ENCODE measurements around the gene TMEM38B.

TMEM38B gene

GRCh38 chr9:105661011-105661410 is 33.3 kb upstream of the TMEM38B start:
- FAIRE-seq (no peak), DNase-seq (ENCODE audit: insufficient read length, low spot score) (no peak)
- no peak for TF ChIP-seq CTCF (IDR thresholded peaks at IDR 0.05; ENCODE audit: insufficient read depth, missing control alignments)

GRCh38 chr9:105662184-105663104 is 31.9 kb upstream of the TMEM38B start, which contains the start of gene TAL2:
TSS of gene TAL2 (plus strand) at chr9:105662457. CDS start at chr9:105662497, 40 bp downstream.
- DNase-seq (ENCODE audit: insufficient read length, low spot score) (no peak), FAIRE-seq (no peak)
- no peak for TF ChIP-seq CTCF (IDR thresholded peaks at IDR 0.05; ENCODE audit: insufficient read depth, missing control alignments)

- FAIRE-seq (no peak), DNase-seq (ENCODE audit: insufficient read length, low spot score) (no peak)
- TF ChIP-seq CTCF (IDR thresholded peaks at IDR 0.05; ENCODE audit: insufficient read depth, missing control alignments) = no peak
Observed at GRCh38 chr9:105663914-105664313, 30.4 kb upstream of the TMEM38B start.

- no peak for DNase-seq (ENCODE audit: insufficient read length, low spot score)
- no peak for FAIRE-seq
- TF ChIP-seq CTCF (IDR thresholded peaks at IDR 0.05; ENCODE audit: insufficient read depth, missing control alignments) = no peak
Observed at GRCh38 chr9:105667867-105668266, 26.5 kb upstream of the TMEM38B start.

DNA sequence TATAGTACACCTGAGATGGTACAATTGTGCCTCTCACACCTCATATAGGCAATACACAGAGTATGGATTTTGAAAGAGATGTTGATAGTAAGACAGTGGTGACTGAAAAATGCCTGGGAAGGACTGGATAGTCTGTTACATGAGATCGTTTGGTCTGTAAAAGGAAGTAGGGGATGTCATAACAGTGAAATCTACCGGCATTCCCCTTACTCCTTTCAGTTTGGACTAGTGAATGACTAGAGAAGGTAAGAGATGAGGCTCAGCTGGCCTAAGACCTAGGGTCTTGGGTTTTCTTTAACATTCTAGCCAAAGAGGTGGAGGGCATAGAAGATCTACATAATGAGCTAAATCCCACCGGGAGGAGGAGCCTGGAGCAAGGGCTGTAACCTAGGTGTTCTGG is 24.0 kb upstream of the TMEM38B start:
- no peak for DNase-seq (ENCODE audit: insufficient read length, low spot score)
- no peak for TF ChIP-seq CTCF (IDR thresholded peaks at IDR 0.05; ENCODE audit: insufficient read depth, missing control alignments)
- no peak for FAIRE-seq

GRCh38 chr9:105670775-105671174 is 23.6 kb upstream of the TMEM38B start:
- no peak for FAIRE-seq
- no peak for DNase-seq (ENCODE audit: insufficient read length, low spot score)
- no peak for TF ChIP-seq CTCF (IDR thresholded peaks at IDR 0.05; ENCODE audit: insufficient read depth, missing control alignments)

- TF ChIP-seq CTCF (IDR thresholded peaks at IDR 0.05; ENCODE audit: insufficient read depth, missing control alignments) = no peak
- no peak for FAIRE-seq
- no peak for DNase-seq (ENCODE audit: insufficient read length, low spot score)
Observed at GRCh38 chr9:105672711-105673234, 21.6 kb upstream of the TMEM38B start.

Data from D721Med (cell line).